NCI-H82 treated with DMSO at 0.1 percent for 48 hours (cell line): ENCODE data around the gene FOXN1.
"Not testable (repeated sequence)": the region's sequence is repeated elsewhere in the genome, so short reads cannot be mapped to it uniquely, and the experiment has no call there.

Source experiments
- DNase-seq: peaks from one replicate; lab custom pipeline; 2025; ENCODE audit not compliant: unreplicated experiment; lab: John Stamatoyannopoulos, UW

The FOXN1 gene

GRCh38 chr17:28500712-28501379 is 5.3 kb upstream of the FOXN1 start:
- DNase-seq = peak; percentile 99

DNA sequence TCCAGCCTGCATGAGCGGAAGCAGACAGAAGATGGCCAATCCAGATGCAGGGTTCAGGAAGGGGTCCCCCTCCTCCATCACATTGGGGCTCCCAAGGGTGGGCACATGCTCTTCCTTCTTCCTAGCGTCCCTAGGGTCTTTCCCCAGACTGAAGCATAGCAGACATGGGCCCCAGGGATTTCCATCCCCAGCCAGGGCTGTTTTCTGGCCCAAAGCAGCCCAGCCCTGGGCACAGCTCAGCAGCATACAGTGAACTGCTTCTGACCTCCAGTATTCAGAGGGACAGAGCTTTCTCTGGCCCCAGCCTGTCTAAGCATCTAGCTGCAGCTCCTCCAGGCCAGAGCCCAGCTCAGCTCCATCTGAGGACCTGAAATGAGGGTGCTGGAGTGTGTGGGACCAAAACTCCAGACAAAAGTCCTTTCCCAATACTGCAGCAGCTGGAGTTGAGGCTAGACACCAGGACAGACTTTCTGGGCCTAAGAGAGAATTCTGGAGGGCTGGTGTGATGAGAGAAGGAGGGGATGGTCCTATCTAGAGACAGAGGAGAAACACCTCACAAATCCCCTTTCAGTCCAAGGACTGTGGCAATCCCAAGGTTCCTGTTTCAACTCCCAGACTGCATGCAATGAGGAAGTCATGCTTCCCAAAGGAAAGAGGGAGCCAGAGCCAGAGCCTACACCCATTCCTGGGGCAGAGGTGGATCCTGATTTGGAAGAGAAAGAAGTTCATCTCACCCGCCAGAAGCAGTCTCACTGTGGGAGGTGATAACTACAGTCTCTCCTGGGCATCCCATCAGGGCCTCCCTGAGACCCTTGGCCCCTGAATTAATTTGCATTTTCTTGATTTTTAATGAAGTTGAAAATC is 4.5 kb upstream of the FOXN1 start:
- DNase-seq = no peak

GRCh38 chr17:28503420-28503819 is 2.7 kb upstream of the FOXN1 start:
- no peak for DNase-seq

DNA sequence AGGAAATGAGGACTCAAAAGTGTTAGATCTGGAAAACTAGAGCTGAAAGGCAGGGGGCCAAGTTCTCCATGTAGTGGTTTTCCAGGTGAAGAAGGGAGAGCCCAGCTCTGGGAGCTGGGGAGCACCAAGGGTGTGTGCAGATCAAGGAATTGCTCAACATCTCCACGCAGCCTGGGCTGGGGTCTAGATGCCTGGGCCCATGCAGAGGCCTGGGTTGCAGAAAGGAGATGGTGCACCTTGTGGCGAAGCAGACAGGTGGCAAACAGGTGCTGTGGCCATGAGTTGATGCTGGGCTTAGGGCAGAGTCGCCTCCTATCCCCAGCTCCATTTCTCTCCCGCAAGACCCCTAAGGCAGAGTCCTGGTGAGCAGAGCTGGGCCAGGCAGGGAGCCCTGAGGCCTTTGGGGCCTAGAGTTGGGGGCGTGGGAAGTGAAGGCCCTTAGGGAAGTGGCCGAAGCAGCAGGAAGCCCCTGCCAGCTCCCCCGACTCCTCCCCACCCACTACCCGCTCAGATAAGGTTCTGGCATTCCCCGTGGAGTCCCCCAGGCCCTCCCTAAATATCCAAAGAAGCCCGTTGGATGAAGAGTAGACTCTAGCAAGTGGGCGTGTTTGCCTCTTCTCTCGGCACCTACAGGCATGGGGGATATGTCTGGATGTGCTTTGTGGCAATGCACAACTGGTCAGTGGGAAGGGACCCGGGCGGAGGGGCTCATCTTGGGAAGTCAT is 777 bp downstream of the FOXN1 start:
- DNase-seq = no peak

GRCh38 chr17:28507567-28508203 is 1.5 kb downstream of the FOXN1 start:
- no peak for DNase-seq

- peak; percentile 25 for DNase-seq
Observed at GRCh38 chr17:28508211-28508724, 2.1 kb downstream of the FOXN1 start.

- DNase-seq = no peak
Observed at GRCh38 chr17:28509789-28510188, 3.6 kb downstream of the FOXN1 start.

GRCh38 chr17:28511858-28512461 is 5.8 kb downstream of the FOXN1 start:
- DNase-seq = peak; percentile 94

DNA sequence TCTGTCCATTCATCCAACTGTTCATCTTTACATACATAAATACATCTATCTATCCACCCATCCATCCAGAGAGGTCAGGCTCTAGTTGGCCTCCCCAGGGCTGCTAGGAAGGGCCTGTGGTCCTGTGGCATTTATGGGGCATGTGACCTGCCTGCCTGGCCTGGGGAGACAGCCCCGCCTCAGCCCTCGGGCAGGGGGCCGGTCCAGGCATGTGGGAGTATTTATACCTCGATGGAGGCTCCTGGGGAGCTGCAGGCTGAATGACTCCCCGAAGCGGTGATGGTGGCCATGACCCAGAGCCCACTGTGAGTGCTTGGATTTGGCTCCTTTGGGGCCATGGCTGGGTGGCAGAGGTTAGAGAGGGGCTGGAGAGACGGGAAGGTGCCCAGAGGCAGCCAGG is 7.3 kb downstream of the FOXN1 start:
- no peak for DNase-seq

DNA sequence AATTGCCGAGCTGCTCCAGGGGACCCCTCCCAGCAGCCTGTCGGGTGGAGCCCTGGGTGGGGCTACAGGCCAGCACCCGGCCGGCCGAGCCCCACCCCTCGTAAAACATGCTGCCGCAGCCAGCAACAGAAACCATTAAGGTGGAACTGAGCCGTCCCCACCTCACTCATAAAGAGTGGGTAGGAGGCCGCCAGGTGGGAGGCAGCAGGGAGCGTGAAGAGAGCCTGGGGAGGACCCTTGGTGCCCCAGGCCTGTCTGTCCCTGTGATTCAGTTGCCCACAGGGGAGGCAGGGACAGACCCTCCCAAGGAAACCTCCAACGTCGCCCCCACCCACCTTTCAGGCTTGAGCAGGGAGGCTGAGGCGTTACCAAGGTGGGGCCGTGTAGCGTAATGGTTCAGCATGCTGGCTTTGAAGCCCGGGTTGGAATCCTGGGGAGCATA is 8.4 kb downstream of the FOXN1 start:
- no peak for DNase-seq

- DNase-seq = no peak
Observed at GRCh38 chr17:28515518-28515917, 9.4 kb downstream of the FOXN1 start.

- DNase-seq = no peak
Observed at GRCh38 chr17:28518132-28518531, 12.0 kb downstream of the FOXN1 start.

DNA sequence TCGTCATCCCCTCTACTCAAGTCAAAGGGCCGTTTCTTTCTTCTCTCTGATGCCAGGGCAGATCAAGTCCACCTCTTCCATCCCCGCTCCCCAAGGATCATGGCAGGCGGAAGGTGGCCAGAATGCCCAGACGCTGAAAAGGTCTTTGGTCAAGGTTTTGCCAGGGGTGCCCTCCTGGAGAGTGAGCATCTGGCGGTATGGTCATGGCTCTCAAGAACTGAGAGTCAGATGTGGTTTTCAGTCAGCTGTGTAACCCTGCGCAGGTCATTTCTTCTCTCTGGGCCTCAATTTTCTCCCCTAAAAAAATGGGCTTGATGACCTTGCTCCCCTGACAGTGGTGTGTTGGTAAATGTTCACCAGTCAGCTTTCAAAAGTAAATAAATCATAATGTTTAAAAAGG is 12.4 kb downstream of the FOXN1 start:
- no peak for DNase-seq

GRCh38 chr17:28519236-28519635 is 13.1 kb downstream of the FOXN1 start:
- DNase-seq = no peak

DNA sequence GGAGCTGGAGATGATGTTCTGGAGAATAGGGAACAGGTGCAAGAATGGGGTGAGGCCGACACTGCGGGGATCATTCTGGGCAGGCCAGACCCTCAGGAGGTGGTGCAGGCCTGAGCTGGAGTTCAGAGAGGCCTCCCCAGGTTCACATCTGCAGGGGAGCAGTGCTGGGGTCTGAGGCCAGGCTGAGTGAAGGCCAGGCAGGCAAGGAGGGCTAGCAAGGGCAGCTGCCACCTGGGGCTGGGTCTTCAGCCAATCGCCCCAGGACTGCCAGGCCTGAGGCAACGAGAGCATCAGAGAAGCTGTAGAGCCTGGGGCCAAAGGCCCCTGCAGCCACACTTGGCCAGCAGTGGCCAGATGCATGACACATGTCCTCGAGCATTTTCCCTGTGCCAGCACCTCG is 14.5 kb downstream of the FOXN1 start:
- no peak for DNase-seq

DNA sequence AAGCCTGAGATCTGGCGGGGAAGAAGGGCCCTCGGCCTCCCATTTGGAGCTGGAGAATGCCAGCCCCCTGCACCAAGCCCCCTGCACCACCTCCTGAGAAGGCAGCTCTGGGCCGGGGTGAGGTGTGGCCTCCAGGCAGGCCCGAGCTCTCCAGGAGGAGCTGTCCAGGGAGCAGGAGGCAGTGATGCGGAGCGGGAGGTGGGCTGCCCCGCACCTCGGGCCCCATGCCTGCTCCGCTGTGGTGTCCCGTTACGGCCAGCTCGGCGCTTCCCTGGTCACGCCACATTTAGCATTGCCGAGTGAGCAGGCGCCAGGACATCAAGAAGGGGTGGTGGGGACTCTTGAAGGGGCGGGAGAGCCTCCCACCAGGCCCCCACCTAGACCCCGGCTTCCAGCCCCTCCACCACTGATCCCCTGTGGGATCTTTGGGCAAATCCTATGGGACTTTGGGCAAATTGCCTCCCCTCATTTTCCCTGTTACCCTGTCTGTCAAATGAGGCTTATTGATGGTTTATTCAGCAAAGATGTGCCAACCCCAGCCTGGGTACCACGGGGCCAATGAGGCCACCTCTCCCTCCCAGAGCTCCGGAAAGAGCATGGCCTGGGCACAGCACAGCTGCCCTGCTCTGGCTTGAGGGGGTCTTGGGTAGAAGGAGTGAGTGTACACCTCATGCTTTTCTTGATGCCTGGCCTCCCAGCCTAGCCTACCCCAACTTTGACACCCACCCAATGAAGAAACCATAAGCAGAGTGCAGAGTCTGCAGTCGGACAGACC is 15.3 kb downstream of the FOXN1 start:
- no peak for DNase-seq

GRCh38 chr17:28522281-28522680 is 16.1 kb downstream of the FOXN1 start:
- not testable (repeated sequence) for DNase-seq

- DNase-seq = no peak
Observed at GRCh38 chr17:28523186-28523585, 17.0 kb downstream of the FOXN1 start.

DNA sequence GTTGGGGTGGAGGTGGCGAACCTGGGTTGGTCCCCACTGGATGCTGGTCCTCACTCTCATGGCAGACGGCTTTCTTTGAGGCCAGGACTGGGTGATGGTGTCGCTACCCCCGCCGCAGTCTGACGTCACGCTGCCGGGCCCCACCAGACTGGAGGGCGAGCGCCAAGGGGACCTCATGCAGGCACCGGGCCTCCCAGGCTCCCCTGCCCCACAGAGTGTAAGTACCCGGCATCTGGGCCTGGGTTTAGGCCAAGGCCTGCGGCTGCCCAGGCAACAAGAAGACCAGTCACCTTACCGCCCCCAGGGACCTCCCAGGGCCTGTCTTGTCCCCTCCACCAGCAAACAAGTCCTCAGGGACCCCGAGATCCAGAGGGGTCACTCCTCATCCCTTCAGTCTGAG is 17.7 kb downstream of the FOXN1 start:
- DNase-seq = no peak
